ENCODE results near the gene DUSP10.

DUSP10 gene

GRCh38 chr1:221781102-221781755 is 39.3 kb upstream of the DUSP10 start:
- DNase-seq (ENCODE audit: low read depth): no peak
- TF ChIP-seq, protein P1, sequence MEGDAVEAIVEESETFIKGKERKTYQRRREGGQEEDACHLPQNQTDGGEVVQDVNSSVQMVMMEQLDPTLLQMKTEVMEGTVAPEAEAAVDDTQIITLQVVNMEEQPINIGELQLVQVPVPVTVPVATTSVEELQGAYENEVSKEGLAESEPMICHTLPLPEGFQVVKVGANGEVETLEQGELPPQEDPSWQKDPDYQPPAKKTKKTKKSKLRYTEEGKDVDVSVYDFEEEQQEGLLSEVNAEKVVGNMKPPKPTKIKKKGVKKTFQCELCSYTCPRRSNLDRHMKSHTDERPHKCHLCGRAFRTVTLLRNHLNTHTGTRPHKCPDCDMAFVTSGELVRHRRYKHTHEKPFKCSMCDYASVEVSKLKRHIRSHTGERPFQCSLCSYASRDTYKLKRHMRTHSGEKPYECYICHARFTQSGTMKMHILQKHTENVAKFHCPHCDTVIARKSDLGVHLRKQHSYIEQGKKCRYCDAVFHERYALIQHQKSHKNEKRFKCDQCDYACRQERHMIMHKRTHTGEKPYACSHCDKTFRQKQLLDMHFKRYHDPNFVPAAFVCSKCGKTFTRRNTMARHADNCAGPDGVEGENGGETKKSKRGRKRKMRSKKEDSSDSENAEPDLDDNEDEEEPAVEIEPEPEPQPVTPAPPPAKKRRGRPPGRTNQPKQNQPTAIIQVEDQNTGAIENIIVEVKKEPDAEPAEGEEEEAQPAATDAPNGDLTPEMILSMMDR (conservative IDR thresholded peaks at IDR 0.05; ENCODE audit: low read depth, low read length): no peak
- H3K4me3 ChIP-seq (ENCODE audit: low read depth, low read length): no peak overlapping the region

GRCh38 chr1:221780175-221780574 is 38.3 kb upstream of the DUSP10 start:
- no peak overlapping the region for H3K4me3 ChIP-seq (ENCODE audit: low read depth, low read length)
- TF ChIP-seq, protein P1 (conservative IDR thresholded peaks at IDR 0.05; ENCODE audit: low read depth, low read length): no peak
- no peak for DNase-seq (ENCODE audit: low read depth)

GRCh38 chr1:221779771-221780170 is 37.9 kb upstream of the DUSP10 start:
- no peak for DNase-seq (ENCODE audit: low read depth)
- TF ChIP-seq, protein P1 (conservative IDR thresholded peaks at IDR 0.05; ENCODE audit: low read depth, low read length): no peak
- no peak overlapping the region for H3K4me3 ChIP-seq (ENCODE audit: low read depth, low read length)

GRCh38 chr1:221778535-221779142 is 36.8 kb upstream of the DUSP10 start:
- no peak for DNase-seq (ENCODE audit: low read depth)
- TF ChIP-seq, protein P1 (conservative IDR thresholded peaks at IDR 0.05; ENCODE audit: low read depth, low read length): no peak
- no peak overlapping the region for H3K4me3 ChIP-seq (ENCODE audit: low read depth, low read length)

DNA sequence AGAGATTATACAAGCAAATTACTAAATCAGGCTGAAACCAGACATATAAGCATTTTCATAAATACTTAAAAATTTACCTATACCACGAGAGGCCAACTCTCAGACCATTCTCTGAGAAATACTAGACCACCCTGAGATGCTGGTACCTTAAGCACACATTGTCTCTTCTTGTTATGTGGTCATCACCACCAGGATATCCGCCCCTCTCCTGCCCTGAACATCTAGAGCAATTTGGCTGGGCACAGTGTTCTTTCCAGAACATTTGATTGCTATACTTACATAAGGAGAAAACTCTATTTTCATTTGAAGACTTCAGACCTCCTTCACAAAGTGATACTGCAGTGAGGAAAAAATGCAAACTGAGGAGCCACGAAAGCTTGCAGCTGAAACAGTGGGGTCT is 36.2 kb upstream of the DUSP10 start:
- H3K4me3 ChIP-seq (ENCODE audit: low read depth, low read length): no peak overlapping the region
- no peak for DNase-seq (ENCODE audit: low read depth)
- TF ChIP-seq, protein P1 (conservative IDR thresholded peaks at IDR 0.05; ENCODE audit: low read depth, low read length): no peak

DNA sequence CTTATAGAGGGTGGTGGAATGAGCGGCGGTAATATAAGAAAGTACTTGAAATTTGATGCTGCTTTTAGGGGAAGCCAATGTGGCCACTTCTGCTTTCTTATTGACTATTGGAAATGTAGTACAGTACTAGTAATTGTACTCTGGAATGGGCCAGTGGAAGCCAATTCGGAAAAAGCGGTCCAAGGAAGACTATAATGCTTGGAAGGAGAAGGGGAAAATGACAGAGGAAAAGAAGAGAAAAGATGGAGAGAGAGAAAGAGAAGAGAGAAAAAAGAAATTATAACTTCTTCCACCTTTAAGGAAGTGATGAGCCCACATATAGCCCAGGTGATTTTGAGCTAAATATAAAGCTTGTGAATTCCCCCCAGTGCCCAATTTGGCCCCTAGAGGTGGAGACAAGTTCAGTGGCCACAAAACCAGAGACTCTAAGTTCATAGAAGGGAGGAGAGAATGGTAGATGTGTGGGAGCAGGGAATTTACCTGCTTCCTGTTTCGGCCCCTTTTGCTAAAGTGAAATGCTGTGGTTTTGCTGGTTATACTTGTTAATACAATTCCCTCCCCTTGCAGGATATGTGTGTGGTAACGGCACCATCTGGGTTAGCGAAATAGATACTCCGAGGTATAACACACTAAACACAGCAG is 35.7 kb upstream of the DUSP10 start:
- no peak for DNase-seq (ENCODE audit: low read depth)
- H3K4me3 ChIP-seq (ENCODE audit: low read depth, low read length): no peak overlapping the region
- TF ChIP-seq, protein P1 (conservative IDR thresholded peaks at IDR 0.05; ENCODE audit: low read depth, low read length): no peak

All from choroid plexus epithelial cell (primary cell).